GM18519 (cell line): ENCODE results near the gene TMPRSS4.

Experiments used
- ATAC-seq: cut with Tn5 transposase; IDR thresholded peaks from one replicate; pipeline ENCODE4 v1.9.1; 2021; ENCODE audit warnings: mild to moderate bottlenecking, moderate library complexity; ENCODE audit not compliant: unreplicated experiment, low FRiP score

Gene TMPRSS4, protein sequence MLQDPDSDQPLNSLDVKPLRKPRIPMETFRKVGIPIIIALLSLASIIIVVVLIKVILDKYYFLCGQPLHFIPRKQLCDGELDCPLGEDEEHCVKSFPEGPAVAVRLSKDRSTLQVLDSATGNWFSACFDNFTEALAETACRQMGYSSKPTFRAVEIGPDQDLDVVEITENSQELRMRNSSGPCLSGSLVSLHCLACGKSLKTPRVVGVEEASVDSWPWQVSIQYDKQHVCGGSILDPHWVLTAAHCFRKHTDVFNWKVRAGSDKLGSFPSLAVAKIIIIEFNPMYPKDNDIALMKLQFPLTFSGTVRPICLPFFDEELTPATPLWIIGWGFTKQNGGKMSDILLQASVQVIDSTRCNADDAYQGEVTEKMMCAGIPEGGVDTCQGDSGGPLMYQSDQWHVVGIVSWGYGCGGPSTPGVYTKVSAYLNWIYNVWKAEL

GRCh38 chr11:118076754-118077281, at the start of gene TMPRSS4:
Gene TMPRSS4 (plus strand): TSS chr11:118077078. CDS start chr11:118077303, 225 bp downstream.
- ATAC-seq, result no peak

DNA sequence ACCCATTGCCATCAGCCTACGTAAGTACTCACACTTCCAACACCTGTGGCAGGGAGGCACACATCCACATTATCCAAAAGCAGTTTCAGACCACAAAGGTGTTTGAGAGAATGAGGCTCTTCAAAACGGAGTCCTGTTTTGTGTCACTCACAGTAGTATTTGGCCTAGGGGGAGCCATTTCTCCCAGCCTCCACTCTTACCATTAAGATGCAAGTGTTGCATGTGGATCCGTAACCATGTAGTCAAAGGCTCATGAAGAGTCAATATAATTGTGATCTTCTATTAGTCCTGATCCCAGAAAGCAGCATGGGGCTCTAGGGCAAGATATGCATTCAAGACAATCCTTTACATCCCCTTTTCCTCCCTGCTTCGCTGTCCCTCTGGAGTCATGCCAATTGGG, 49.2 kb upstream of the TMPRSS4 start:
- no peak for ATAC-seq

GRCh38 chr11:118028626-118029025, 48.3 kb upstream of the TMPRSS4 start:
- ATAC-seq, result no peak

DNA sequence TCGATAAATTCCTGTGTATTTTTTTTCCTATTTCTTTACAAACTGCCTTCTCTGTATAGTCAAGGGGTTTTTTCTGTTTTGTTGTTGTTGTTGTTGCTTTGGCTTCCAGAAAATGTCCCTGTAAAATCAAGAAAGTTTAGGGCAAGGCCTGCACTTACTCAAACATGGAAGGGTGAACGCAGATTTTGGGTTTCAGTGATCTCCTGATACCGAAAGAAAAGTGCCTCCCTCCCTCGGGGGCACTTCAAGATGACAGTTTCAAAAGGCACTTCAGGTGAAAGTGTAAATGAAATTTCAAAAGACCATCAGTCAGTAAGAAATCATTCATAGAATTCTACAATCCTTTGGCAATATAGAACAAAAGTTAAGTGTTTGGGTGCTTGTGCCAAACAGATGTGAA, 43.4 kb upstream of the TMPRSS4 start:
- ATAC-seq, result no peak

DNA sequence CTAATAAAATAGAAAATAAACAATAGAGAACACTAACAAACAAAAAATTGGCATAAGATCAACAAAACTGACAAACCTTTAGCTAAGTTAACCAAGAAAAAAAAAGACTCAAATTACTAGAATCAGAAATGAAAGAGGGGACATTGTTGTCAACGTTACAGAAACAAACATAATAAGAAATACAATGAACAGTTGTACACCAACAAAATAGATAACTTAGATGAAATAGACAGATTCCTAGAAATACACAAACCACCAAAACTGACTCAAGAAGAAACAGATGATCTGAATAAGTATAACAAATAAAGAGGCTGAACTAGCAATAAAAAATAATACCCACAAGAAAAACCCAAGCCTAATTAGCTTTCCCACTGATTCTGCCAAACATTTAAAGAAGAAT, 34.7 kb upstream of the TMPRSS4 start:
- no peak for ATAC-seq

- ATAC-seq, result no peak
Measured at GRCh38 chr11:118042796-118043195, 34.1 kb upstream of the TMPRSS4 start.

- no peak for ATAC-seq
Measured at GRCh38 chr11:118045191-118045590, 31.7 kb upstream of the TMPRSS4 start.

GRCh38 chr11:118046051-118046963, 30.6 kb upstream of the TMPRSS4 start:
- no peak for ATAC-seq

DNA sequence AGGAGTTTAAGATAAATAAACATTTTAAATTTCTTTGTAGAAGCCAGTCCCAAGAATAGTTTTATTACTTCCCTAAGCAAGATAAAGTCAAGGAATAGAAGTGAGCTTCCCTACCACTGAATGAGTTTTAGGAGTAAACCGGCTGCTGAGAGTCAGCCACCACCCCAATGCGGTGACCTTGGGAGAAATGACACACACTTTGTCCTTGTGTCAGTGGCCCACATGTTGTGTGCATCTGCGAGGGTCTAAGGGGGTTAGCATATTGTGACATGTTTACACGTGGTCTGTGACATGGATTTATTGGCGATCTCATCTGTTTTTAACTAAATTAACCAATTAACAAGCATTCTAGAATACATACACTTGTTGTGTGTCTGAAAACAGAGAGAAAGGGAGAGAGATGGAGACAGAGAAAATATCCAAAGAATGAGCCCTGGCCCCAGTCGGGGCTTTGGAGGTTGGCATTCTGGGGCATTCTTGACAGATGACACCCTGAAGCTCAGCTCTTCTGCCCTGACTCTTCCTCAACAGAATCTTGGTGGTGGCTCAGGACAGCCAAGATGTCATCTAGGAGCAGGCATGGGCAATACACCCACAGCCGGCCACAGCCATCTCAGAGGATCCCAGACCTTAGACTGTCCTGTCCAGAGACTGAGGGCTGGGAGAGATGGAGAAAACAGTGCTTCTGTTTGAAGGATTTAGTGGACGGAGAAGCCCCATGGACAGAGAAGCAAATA, 29.7 kb upstream of the TMPRSS4 start:
- no peak for ATAC-seq

GRCh38 chr11:118047749-118048148, 29.1 kb upstream of the TMPRSS4 start:
- no peak for ATAC-seq

GRCh38 chr11:118048472-118049370, 28.2 kb upstream of the TMPRSS4 start:
- no peak for ATAC-seq

GRCh38 chr11:118049771-118050170, 27.1 kb upstream of the TMPRSS4 start:
- ATAC-seq, result no peak

- ATAC-seq, result no peak
Measured at GRCh38 chr11:118050208-118050891, 26.5 kb upstream of the TMPRSS4 start.

DNA sequence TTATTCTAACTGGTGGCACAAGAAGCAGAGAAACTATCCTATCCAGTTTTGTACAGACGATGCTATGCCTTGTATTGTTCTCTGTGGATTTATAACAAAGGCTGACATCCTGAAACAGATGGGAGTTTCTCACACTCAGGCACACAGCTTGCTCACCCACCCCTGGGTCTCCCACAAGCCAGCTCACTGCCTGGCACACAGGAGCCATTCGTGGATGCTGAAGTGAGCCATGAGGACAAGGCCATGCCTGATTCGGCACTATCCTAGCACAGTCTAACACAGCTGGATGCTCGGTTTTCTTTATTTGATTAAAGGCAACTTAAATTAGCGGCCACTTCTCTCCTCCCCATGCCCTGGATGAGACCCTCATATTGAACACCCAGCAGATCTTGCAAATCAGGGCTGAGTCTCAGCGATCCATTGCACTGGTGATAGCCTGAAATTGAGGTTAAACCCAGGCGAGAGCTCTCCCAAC, 25.7 kb upstream of the TMPRSS4 start:
- no peak for ATAC-seq

GRCh38 chr11:118051611-118052461, 25.0 kb upstream of the TMPRSS4 start:
- ATAC-seq, result no peak

DNA sequence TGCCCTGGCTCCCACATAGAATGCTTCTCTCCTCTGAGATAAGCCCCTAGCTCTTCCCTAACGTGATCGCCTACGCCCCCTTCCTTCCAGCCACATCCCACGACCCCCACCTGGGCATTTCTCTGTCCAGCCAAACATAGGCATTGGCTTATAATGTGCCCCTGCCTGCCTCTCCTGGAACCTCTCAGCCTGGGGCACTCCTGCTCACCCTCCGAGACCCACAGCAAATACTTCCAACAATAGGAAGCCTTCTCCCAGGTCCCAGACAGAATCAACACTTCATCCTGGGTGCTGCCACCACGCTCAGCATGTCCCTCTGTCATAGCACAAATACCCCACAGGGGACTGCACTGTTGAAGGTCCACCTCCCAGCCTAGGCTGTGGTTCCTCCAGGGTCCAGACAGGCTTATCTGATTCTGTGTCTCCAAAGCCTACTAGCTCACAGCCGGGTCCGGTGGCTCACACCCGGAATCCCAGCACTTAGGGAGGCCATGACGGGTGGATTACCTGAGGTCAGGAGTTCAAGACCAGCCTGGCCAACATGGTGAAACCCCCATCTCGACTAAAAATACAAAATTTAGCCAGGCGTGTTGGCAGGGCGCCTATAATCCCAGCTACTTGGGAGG, 24.2 kb upstream of the TMPRSS4 start:
- no peak for ATAC-seq
